ENCODE measurements around the gene CAST. TPM values are rescaled to one million over a fixed set of nuclear protein-coding genes. Genes with fewer than 3 reads are reported as not detected.
"Not testable (repeated sequence)": the region's sequence is repeated elsewhere in the genome, so short reads cannot be mapped to it uniquely, and the experiment has no call there.

Gene CAST
- total RNA-seq, 2 experiments from 2014 or later, result 118 to 122 TPM

DNA sequence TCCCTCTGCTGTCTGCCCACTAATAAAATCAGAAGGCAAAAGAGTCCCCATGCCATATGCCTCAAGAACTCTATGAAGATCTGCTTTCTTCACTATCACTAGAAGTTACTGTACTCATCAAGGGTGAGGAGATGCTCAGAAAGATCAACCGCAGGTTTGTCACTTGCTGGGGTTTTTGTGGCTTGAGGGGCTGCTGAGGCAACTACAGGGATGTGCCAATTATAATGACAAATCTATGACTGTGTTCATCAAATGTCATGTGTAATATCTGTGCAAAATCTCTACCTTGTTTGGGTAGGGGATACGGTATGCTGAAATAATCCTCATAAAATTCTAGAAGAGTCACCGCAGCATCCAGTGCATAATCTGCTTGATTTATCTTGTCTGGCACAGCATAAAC is 132.6 kb downstream of the CAST start:
- no peaks in the 10 kb centered on the region for H3K9me3 Mint-ChIP-seq
- H3K36me3 Mint-ChIP-seq (ENCODE audit: low read depth), result peaks cover 67% of the 10 kb centered on the region
- H3K27ac Mint-ChIP-seq, result peak overlapping the region; percentile 67
- CTCF ChIA-PET, result interaction anchor here (1.3 kb wide), 1 partner anchor 42 kb away, joined by 4 read pairs; no protein-coding TSS in a partner anchor
- peaks cover 42% of the 10 kb centered on the region for H3K4me1 Mint-ChIP-seq (ENCODE audit: low read depth)
- intact Hi-C loops (cut with micrococcal nuclease), result loop anchor here (1.0 to 2.0 kb wide), 3 partner anchors 12 to 76 kb away; no protein-coding TSS in a partner anchor
- no peak overlapping the region for H3K4me3 Mint-ChIP-seq
- DNase-seq, result peak; percentile 84
- H3K27me3 Mint-ChIP-seq (ENCODE audit: low read depth), result no peaks in the 10 kb centered on the region

DNA sequence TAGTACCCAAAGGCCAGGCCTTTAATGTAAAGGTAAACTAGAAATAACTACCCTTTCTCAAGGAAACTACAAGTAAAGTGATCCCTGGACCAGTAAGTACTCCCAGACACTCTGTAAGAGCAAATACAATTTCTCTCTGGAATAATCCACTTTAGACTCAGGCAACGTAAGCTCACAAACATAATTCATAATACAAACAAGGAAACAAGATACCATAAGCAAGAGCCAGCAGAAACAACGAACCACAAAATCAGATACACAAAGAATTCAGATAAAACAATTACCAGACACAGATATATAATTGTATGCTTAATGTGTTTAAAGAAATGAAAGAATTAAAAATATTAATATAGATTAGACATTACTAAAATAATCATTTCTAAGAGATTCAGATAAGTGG is 133.4 kb downstream of the CAST start:
- no peak for DNase-seq
- Mint-ChIP-seq H3K27me3 (ENCODE audit: low read depth) (no peaks in the 10 kb centered on the region), H3K9me3 (no peaks in the 10 kb centered on the region), H3K27ac (peak overlapping the region; percentile 67), H3K36me3 (ENCODE audit: low read depth) (peaks cover 64% of the 10 kb centered on the region), H3K4me3 (no peak overlapping the region), H3K4me1 (ENCODE audit: low read depth) (peaks cover 47% of the 10 kb centered on the region)
- CTCF ChIA-PET, result interaction anchor here (1.3 kb wide), 1 partner anchor 43 kb away, joined by 4 read pairs; no protein-coding TSS in a partner anchor
- intact Hi-C loops (cut with micrococcal nuclease), result loop anchor here (2.0 kb wide), 1 partner anchor 75 kb away; no protein-coding TSS in a partner anchor

DNA sequence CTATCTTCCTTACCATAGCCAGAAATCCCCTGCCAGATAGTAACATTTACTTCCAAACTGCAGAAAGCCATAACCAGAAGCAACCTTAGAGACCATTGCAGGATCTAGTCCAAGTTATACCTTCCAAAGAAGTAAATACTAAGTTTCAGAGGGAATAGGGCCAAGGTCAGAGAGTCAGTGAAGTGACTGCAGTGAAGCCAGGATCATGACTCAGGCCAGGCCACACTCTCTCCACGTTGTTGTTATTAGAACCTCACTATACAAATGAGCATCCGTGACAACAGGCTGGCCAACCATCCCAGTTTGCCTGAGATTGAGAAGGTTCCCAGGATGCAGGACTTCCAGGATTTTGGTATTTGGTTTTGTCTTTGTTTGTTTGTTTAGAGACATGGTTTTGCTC is 134.3 kb downstream of the CAST start:
- Mint-ChIP-seq H3K4me1 (ENCODE audit: low read depth) (peaks cover 52% of the 10 kb centered on the region), H3K36me3 (ENCODE audit: low read depth) (peaks cover 63% of the 10 kb centered on the region), H3K9me3 (no peaks in the 10 kb centered on the region), H3K4me3 (no peak overlapping the region), H3K27ac (no peak overlapping the region), H3K27me3 (ENCODE audit: low read depth) (no peaks in the 10 kb centered on the region)
- CTCF ChIA-PET, result no interaction called here
- intact Hi-C loops (cut with micrococcal nuclease), result no loop called here
- no peak for DNase-seq

DNA sequence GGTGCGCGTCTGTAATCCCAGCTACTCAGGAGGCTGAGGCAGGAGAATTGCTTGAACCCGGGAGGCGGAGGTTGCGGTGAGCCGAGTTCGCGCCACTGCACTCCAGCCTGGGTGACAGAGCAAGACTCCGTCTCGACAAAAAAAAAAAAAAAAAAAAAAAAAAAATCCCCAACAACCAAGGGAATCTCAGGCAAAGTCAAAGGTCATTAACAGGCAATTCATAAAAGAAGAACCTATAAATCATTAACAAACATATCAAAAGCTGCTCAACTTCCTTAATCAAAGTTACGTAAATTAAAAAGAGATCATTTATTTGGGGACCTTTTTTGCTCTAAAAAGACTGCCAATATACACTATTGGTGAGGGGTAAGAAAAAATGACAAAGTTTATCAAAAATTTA is 139.5 kb downstream of the CAST start:
- DNase-seq; H3K4me3 Mint-ChIP-seq; H3K9me3 Mint-ChIP-seq; H3K27me3 Mint-ChIP-seq (ENCODE audit: low read depth); H3K27ac Mint-ChIP-seq: not testable (repeated sequence)
- peaks cover 55% of the 10 kb centered on the region for H3K36me3 Mint-ChIP-seq (ENCODE audit: low read depth)
- CTCF ChIA-PET, result interaction anchor here (0.7 to 1.2 kb wide), 2 partner anchors 25 to 62 kb away, joined by 3 read pairs; no protein-coding TSS in a partner anchor
- peaks cover 70% of the 10 kb centered on the region for H3K4me1 Mint-ChIP-seq (ENCODE audit: low read depth)
- intact Hi-C loops (cut with micrococcal nuclease), result loop anchor here (10.0 kb wide), 1 partner anchor 1157 kb away; the partner anchor contains the start of gene RFESD

DNA sequence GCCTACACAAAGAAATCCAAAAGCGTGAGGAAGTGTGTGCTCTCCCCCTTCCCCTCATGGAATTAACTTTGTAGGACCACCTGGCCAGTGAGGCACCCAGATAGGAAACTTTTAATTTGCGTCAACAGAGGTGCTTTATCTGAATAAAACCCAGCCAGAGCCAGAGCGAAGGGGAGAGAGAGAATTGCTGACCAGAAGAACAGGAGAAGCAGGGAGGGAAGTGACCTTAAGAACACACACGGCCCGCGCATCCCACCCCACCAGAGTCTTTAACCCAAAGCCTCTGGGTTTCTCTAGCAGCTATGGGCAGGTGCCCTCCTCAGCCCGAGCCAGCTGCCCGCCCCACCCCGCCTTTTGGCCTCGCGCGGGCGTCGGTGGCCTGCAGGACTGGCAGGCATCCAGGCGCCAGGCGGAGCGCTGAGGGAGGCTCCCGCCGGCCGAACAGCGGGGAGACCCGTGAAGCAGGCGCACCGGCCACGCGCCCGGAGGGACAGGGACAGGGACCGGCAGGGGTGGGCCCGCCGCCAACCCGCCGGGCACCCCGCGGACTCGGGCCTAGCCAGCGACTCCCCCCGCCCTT is 145.0 kb downstream of the CAST start:
- H3K36me3 Mint-ChIP-seq (ENCODE audit: low read depth), result peaks cover 28% of the 10 kb centered on the region
- peak; percentile 48 for DNase-seq
- CTCF ChIA-PET, result interaction anchor here (0.6 to 2.9 kb wide), 8 partner anchors 11 to 647 kb away, joined by 3 to 8 read pairs (median 4); no protein-coding TSS in a partner anchor
- no peaks in the 10 kb centered on the region for H3K27me3 Mint-ChIP-seq (ENCODE audit: low read depth)
- intact Hi-C loops (cut with micrococcal nuclease), result loop anchor here (1.0 to 10.0 kb wide), 5 partner anchors 57 to 1162 kb away; partner anchors contain the start of genes ELL2 and RFESD
- no peaks in the 10 kb centered on the region for H3K9me3 Mint-ChIP-seq
- peaks cover 80% of the 10 kb centered on the region for H3K4me1 Mint-ChIP-seq (ENCODE audit: low read depth)
- peak overlapping the region; percentile 97 for H3K27ac Mint-ChIP-seq
- peak overlapping the region; percentile 86 for H3K4me3 Mint-ChIP-seq

DNA sequence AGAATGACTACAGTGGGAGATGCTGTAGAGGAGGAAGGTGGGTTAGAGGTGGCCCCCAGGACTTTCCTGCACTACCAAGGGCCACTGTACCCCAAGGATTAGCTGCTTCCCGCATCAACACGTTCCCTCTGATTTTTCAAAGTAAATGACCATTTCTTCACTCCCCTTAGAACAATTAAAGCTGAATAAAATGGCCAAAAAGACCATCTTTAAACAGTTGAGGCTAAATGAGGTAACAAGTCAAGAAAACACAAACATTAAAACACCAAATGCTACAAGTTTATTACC is 146.3 kb downstream of the CAST start:
- peaks cover 17% of the 10 kb centered on the region for H3K36me3 Mint-ChIP-seq (ENCODE audit: low read depth)
- no peaks in the 10 kb centered on the region for H3K9me3 Mint-ChIP-seq
- DNase-seq, result no peak
- peaks cover 80% of the 10 kb centered on the region for H3K4me1 Mint-ChIP-seq (ENCODE audit: low read depth)
- peak overlapping the region; percentile 86 for H3K4me3 Mint-ChIP-seq
- intact Hi-C loops (cut with micrococcal nuclease), result loop anchor here (1.0 to 10.0 kb wide), 9 partner anchors 8 to 1164 kb away; partner anchors contain the start of genes CAST, ELL2, RFESD and RIOK2
- H3K27me3 Mint-ChIP-seq (ENCODE audit: low read depth), result no peaks in the 10 kb centered on the region
- peak overlapping the region; percentile 97 for H3K27ac Mint-ChIP-seq
- CTCF ChIA-PET, result interaction anchor here (0.7 to 2.9 kb wide), 11 partner anchors 10 to 353 kb away, joined by 3 to 10 read pairs (median 4); no protein-coding TSS in a partner anchor

DNA sequence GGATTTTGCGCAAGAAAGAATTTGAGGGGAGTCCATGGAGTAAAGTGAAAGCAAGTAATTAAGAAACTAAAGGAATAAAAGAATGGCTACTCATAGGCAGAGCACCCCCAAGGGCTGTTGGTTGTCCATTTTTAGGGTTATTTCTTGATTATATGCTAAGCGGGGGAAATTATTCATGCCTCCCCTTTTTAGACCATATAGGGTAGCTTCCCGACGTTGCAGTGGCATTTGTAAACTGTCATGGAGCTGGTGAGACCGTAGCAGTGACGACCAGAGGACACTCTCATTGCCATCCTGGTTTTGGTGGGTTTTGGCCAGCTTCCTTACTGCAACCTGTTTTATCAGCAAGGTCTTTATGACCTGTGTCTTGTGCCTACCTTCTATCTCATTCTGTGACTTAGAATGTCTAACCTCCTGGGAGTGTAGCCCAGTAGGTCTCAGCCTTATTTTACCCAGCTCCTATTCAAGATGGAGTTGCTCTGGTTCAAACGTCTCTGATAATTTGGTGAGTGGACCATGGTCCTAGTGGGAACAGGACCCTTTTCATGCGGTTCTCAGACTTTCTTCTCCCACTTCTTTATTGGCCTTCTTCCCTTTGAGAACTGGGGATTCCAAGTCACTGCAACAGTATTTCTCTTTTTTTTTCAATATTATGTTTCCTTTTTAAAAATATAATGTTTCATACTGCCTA is 146.8 kb downstream of the CAST start:
- no peaks in the 10 kb centered on the region for H3K27me3 Mint-ChIP-seq (ENCODE audit: low read depth)
- peak overlapping the region; percentile 86 for H3K4me3 Mint-ChIP-seq
- CTCF ChIA-PET, result interaction anchor here (0.7 to 2.9 kb wide), 9 partner anchors 9 to 353 kb away, joined by 3 to 10 read pairs (median 5); no protein-coding TSS in a partner anchor
- H3K9me3 Mint-ChIP-seq, result no peaks in the 10 kb centered on the region
- H3K36me3 Mint-ChIP-seq (ENCODE audit: low read depth), result peaks cover 13% of the 10 kb centered on the region
- intact Hi-C loops (cut with micrococcal nuclease), result loop anchor here (1.0 to 10.0 kb wide), 9 partner anchors 7 to 1164 kb away; partner anchors contain the start of genes CAST, ELL2, RFESD and RIOK2
- DNase-seq, result no peak
- peaks cover 76% of the 10 kb centered on the region for H3K4me1 Mint-ChIP-seq (ENCODE audit: low read depth)
- H3K27ac Mint-ChIP-seq, result peak overlapping the region; percentile 97

DNA sequence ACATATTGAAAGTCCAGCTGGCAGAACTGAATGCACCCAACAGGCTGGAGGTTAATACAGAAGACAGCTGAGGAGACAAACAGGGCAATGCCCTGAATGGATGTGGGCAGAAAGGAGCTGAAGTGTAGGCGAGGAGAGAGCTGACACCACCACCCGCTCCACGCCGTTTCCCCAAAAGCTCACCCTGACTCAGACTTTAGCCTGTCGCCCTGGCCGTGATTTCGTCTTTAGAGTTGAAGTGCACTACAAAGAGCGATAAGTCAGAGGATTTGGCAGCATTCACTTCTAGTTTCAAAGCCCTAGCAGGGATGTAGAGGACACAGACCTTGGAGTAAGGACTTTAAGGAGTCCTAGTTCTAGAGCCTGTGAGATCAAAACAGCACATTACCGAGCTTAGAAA is 147.7 kb downstream of the CAST start:
- peak overlapping the region; percentile 85 for H3K27ac Mint-ChIP-seq
- DNase-seq, result peak; percentile 76
- H3K9me3 Mint-ChIP-seq, result no peaks in the 10 kb centered on the region
- H3K4me1 Mint-ChIP-seq (ENCODE audit: low read depth), result peaks cover 77% of the 10 kb centered on the region
- intact Hi-C loops (cut with micrococcal nuclease), result loop anchor here (2.0 to 10.0 kb wide), 5 partner anchors 147 to 1165 kb away; partner anchors contain the start of genes ELL2, RFESD and RIOK2
- H3K27me3 Mint-ChIP-seq (ENCODE audit: low read depth), result no peaks in the 10 kb centered on the region
- peak overlapping the region; percentile 58 for H3K4me3 Mint-ChIP-seq
- peaks cover 6% of the 10 kb centered on the region for H3K36me3 Mint-ChIP-seq (ENCODE audit: low read depth)
- CTCF ChIA-PET, result interaction anchor here (0.8 to 2.9 kb wide), 7 partner anchors 8 to 353 kb away, joined by 3 to 14 read pairs (median 6); no protein-coding TSS in a partner anchor

DNA sequence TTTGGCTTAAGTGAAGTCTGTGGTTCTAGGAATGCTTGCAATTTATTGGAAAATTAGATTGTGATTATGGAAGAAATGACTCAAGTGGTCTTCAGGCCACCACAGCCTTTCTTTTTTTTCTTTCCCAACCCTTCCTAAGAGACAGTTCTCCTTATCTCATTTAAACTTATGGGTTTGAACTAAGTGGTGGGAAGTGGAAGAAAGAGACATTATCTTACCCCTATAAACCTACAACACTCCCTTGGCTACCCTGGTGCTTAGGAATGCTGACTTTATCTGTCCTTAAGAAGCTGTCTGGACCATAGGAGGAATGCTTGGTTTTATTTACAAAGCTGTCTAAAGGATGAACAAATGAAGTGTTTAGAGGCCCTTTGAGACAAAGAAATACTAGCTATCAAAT is 150.7 kb downstream of the CAST start:
- Mint-ChIP-seq H3K4me3 (no peak overlapping the region), H3K36me3 (ENCODE audit: low read depth) (no peaks in the 10 kb centered on the region), H3K9me3 (no peaks in the 10 kb centered on the region), H3K4me1 (ENCODE audit: low read depth) (peaks cover 80% of the 10 kb centered on the region), H3K27ac (no peak overlapping the region), H3K27me3 (ENCODE audit: low read depth) (no peaks in the 10 kb centered on the region)
- no peak for DNase-seq
- intact Hi-C loops (cut with micrococcal nuclease), result no loop called here
- CTCF ChIA-PET, result interaction anchor here (1.1 kb wide), 1 partner anchor 56 kb away, joined by 3 read pairs; no protein-coding TSS in a partner anchor

DNA sequence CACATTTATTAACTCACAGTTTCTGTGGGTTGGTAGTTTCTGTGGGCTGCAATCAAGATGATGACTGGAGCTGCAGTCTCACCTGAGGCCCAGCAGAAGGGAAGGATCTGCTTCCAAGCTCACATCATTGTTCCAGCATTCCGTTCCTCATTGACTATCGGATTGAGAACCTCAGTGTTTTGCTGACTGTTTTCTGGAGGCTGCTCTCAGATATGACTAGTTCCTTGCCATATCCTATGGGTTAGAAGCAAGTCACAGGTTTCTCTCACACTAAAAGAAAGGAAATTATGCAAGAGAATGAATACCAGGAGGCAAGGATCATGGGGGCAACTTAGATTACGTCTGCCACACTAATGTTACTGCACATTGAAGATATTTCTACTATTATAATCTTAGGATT is 151.9 kb downstream of the CAST start:
- no peak overlapping the region for H3K27ac Mint-ChIP-seq
- intact Hi-C loops (cut with micrococcal nuclease), result no loop called here
- H3K27me3 Mint-ChIP-seq (ENCODE audit: low read depth), result no peaks in the 10 kb centered on the region
- H3K36me3 Mint-ChIP-seq (ENCODE audit: low read depth), result no peaks in the 10 kb centered on the region
- H3K4me3 Mint-ChIP-seq, result no peak overlapping the region
- no peak for DNase-seq
- no peaks in the 10 kb centered on the region for H3K9me3 Mint-ChIP-seq
- H3K4me1 Mint-ChIP-seq (ENCODE audit: low read depth), result peaks cover 79% of the 10 kb centered on the region
- CTCF ChIA-PET, result interaction anchor here (0.6 to 0.9 kb wide), 3 partner anchors 24 to 102 kb away, joined by 3 read pairs; no protein-coding TSS in a partner anchor

DNA sequence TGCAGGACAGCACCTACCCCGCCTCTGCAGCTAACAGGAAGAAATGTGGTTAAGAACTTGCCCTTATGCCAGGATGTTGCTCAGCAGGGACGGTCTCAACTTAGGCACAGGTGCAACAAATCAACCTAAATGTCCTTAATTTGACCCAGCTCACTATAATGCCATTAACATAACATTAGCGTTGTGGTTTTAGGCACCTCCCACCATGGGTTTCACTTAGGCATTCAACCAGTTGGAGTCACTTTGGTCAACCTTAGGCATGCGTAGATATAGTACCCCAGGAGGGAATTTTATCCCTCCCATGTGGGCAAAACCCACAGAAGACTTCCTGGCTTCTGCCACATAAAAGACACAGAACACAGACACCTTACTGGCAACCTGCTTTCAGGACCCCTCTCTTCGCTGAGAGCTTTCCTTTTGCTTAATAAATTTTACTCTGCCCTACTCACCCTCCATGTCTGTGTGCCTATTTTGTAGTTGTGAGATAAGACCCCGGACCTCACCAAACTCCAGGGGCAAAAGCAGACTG is 154.3 kb downstream of the CAST start:
- CTCF ChIA-PET, result interaction anchor here (0.6 to 1.7 kb wide), 3 partner anchors 53 to 345 kb away, joined by 3 to 8 read pairs (median 3); no protein-coding TSS in a partner anchor
- intact Hi-C loops (cut with micrococcal nuclease), result loop anchor here (1.0 to 5.0 kb wide), 9 partner anchors 8 to 1956 kb away; partner anchors contain the start of genes RGMB and RIOK2
- peak overlapping the region; percentile 91 for H3K27ac Mint-ChIP-seq
- H3K9me3 Mint-ChIP-seq, result no peaks in the 10 kb centered on the region
- peak; percentile 84 for DNase-seq
- H3K36me3 Mint-ChIP-seq (ENCODE audit: low read depth), result no peaks in the 10 kb centered on the region
- peaks cover 80% of the 10 kb centered on the region for H3K4me1 Mint-ChIP-seq (ENCODE audit: low read depth)
- peak overlapping the region; percentile 71 for H3K4me3 Mint-ChIP-seq
- H3K27me3 Mint-ChIP-seq (ENCODE audit: low read depth), result no peaks in the 10 kb centered on the region

DNA sequence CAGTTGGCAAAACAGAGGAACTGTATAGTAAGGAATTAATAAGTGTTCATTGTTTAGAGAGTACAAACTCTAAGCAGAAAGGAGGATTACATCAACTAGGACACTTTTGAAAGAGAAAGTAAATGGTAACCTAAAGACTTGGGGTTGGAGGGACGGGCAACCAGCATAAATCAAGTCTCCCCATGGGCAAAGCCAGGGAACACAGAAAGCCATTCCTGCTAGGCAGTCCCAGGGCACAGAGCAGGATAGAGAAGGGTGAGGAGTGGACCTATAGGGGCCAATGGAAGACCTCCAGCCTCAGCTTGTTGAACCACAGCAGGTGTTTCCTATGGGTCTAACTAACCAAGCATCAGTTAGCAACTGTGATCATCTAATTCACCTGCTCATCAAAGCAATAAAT is 154.8 kb downstream of the CAST start:
- CTCF ChIA-PET, result interaction anchor here (0.7 to 2.6 kb wide), 3 partner anchors 8 to 52 kb away, joined by 3 to 8 read pairs (median 8); partner anchors contain the start of gene ERAP1
- Mint-ChIP-seq H3K4me3 (peak overlapping the region; percentile 71), H3K36me3 (ENCODE audit: low read depth) (no peaks in the 10 kb centered on the region), H3K27ac (peak overlapping the region; percentile 91), H3K27me3 (ENCODE audit: low read depth) (no peaks in the 10 kb centered on the region), H3K9me3 (no peaks in the 10 kb centered on the region), H3K4me1 (ENCODE audit: low read depth) (peaks cover 80% of the 10 kb centered on the region)
- intact Hi-C loops (cut with micrococcal nuclease), result loop anchor here (1.0 to 5.0 kb wide), 9 partner anchors 9 to 1955 kb away; partner anchors contain the start of genes RGMB and RIOK2
- DNase-seq, result no peak

Data from activated naive CD4-positive, alpha-beta T cell treated with anti-CD3 and anti-CD28 coated beads for 36 hours (primary cell).